Measurements from ENCODE around the gene SMC1A. TPM values are rescaled to one million over a fixed set of nuclear protein-coding genes. Genes with fewer than 3 reads are reported as not detected.

The SMC1A gene
- total and polyA plus RNA-seq, 10 of the 15 experiments (the other 5 are each of a cell fraction or from before 2014, with no cell fraction given): 25.6 to 158 (median 78.0) TPM

- intact Hi-C loops (cut with micrococcal nuclease; ENCODE audit: unreplicated experiment) (no loop called here), in situ Hi-C loops (cut with MboI) (no loop called here)
- Histone ChIP-seq H3K9me3 (replicated peaks; ENCODE audit: control insufficient read depth, insufficient read depth, low read length) (no peaks in the 10 kb centered on the region), H3K4me2 (ENCODE audit: control insufficient read depth, insufficient read depth) (no peak overlapping the region), H3K36me3 (ENCODE audit: control insufficient read depth in 2 of 2, insufficient read depth in 2 of 2, low read length in 1 of 2) (peaks cover 28 to 41% of the 10 kb centered on the region in 2 experiments; a peak in 3 of 4 replicates), H4K20me1 (ENCODE audit: control insufficient read depth, insufficient read depth) (no peaks in the 10 kb centered on the region), H2AFZ (ENCODE audit: control insufficient read depth, low read depth, low read length) (no peak overlapping the region), H3K27ac (ENCODE audit: control insufficient read depth, insufficient read depth) (no peak overlapping the region), H3K79me2 (ENCODE audit: control insufficient read depth, insufficient read depth, low read length) (no peaks in the 10 kb centered on the region), H3K9ac (ENCODE audit: control insufficient read depth, insufficient read depth, low read length) (no peak overlapping the region), H3K27me3 (replicated peaks in 1 of 2; ENCODE audit: control insufficient read depth in 2 of 2, insufficient read depth in 2 of 2, low read length in 1 of 2) (no peaks in the 10 kb centered on the region), H3K4me3 (no peak overlapping the region), H3K4me1 (ENCODE audit: control insufficient read depth, insufficient read depth, low read length) (no peaks in the 10 kb centered on the region)
- TF ChIP-seq, protein P1, sequence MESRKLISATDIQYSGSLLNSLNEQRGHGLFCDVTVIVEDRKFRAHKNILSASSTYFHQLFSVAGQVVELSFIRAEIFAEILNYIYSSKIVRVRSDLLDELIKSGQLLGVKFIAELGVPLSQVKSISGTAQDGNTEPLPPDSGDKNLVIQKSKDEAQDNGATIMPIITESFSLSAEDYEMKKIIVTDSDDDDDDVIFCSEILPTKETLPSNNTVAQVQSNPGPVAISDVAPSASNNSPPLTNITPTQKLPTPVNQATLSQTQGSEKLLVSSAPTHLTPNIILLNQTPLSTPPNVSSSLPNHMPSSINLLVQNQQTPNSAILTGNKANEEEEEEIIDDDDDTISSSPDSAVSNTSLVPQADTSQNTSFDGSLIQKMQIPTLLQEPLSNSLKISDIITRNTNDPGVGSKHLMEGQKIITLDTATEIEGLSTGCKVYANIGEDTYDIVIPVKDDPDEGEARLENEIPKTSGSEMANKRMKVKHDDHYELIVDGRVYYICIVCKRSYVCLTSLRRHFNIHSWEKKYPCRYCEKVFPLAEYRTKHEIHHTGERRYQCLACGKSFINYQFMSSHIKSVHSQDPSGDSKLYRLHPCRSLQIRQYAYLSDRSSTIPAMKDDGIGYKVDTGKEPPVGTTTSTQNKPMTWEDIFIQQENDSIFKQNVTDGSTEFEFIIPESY (IDR thresholded peaks at IDR 0.05): no peak
- TF ChIP-seq CREM (IDR thresholded peaks at IDR 0.05; ENCODE audit: low read depth) (no peak), STAT3 (IDR thresholded peaks at IDR 0.05; ENCODE audit: low read depth, low read length) (no peak), MXI1 (IDR thresholded peaks at IDR 0.05; ENCODE audit: low read depth, low read length) (no peak), CHD2 (IDR thresholded peaks at IDR 0.05; ENCODE audit: borderline replicate concordance, low read depth, low read length) (no peak), KAT2A (conservative IDR thresholded peaks at IDR 0.05; ENCODE audit: control insufficient read depth, low read depth, low read length) (no peak)
- TF ChIP-seq, protein P2, sequence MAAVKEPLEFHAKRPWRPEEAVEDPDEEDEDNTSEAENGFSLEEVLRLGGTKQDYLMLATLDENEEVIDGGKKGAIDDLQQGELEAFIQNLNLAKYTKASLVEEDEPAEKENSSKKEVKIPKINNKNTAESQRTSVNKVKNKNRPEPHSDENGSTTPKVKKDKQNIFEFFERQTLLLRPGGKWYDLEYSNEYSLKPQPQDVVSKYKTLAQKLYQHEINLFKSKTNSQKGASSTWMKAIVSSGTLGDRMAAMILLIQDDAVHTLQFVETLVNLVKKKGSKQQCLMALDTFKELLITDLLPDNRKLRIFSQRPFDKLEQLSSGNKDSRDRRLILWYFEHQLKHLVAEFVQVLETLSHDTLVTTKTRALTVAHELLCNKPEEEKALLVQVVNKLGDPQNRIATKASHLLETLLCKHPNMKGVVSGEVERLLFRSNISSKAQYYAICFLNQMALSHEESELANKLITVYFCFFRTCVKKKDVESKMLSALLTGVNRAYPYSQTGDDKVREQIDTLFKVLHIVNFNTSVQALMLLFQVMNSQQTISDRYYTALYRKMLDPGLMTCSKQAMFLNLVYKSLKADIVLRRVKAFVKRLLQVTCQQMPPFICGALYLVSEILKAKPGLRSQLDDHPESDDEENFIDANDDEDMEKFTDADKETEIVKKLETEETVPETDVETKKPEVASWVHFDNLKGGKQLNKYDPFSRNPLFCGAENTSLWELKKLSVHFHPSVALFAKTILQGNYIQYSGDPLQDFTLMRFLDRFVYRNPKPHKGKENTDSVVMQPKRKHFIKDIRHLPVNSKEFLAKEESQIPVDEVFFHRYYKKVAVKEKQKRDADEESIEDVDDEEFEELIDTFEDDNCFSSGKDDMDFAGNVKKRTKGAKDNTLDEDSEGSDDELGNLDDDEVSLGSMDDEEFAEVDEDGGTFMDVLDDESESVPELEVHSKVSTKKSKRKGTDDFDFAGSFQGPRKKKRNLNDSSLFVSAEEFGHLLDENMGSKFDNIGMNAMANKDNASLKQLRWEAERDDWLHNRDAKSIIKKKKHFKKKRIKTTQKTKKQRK (IDR thresholded peaks at IDR 0.05; ENCODE audit: low read depth, low read length): no peak
- TF ChIP-seq, protein P3, sequence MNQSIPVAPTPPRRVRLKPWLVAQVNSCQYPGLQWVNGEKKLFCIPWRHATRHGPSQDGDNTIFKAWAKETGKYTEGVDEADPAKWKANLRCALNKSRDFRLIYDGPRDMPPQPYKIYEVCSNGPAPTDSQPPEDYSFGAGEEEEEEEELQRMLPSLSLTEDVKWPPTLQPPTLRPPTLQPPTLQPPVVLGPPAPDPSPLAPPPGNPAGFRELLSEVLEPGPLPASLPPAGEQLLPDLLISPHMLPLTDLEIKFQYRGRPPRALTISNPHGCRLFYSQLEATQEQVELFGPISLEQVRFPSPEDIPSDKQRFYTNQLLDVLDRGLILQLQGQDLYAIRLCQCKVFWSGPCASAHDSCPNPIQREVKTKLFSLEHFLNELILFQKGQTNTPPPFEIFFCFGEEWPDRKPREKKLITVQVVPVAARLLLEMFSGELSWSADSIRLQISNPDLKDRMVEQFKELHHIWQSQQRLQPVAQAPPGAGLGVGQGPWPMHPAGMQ (IDR thresholded peaks at IDR 0.05; ENCODE audit: borderline replicate concordance): no peak
- ChIA-PET RAD21 (ENCODE audit: unreplicated experiment) (no interaction called here), SMC1A (ENCODE audit: uncharacterized antibody, unreplicated experiment) (no interaction called here), POLR2A (no interaction called here), CTCF (interaction anchor here (1.9 kb wide), 1 partner anchor 103 kb away, joined by 5 read pairs; no protein-coding TSS in a partner anchor)
- no peak for FAIRE-seq
- no peak for ATAC-seq
- no TSS peak for BruUV-seq (replicated peaks)
- WGBS (ENCODE audit: insufficient coverage, insufficient replicate concordance, low lambda C conversion rate, missing lambda C conversion rate): 87% methylated on average over 3 of the region's 4 CpGs
- DNase-seq (ENCODE audit: low read depth, low spot score): no peak
Measured at GRCh38 chrX:53379747-53380146, 42.7 kb downstream of the SMC1A start.
